Measurements from ENCODE around the gene CDX2.

GRCh38 chr13:27918041-27918917, 50.8 kb downstream of the CDX2 start:
- TF ChIP-seq, protein P1, sequence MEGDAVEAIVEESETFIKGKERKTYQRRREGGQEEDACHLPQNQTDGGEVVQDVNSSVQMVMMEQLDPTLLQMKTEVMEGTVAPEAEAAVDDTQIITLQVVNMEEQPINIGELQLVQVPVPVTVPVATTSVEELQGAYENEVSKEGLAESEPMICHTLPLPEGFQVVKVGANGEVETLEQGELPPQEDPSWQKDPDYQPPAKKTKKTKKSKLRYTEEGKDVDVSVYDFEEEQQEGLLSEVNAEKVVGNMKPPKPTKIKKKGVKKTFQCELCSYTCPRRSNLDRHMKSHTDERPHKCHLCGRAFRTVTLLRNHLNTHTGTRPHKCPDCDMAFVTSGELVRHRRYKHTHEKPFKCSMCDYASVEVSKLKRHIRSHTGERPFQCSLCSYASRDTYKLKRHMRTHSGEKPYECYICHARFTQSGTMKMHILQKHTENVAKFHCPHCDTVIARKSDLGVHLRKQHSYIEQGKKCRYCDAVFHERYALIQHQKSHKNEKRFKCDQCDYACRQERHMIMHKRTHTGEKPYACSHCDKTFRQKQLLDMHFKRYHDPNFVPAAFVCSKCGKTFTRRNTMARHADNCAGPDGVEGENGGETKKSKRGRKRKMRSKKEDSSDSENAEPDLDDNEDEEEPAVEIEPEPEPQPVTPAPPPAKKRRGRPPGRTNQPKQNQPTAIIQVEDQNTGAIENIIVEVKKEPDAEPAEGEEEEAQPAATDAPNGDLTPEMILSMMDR (IDR thresholded peaks at IDR 0.05) = no peak
- no peak for TF ChIP-seq POLR2A (IDR thresholded peaks at IDR 0.05)

Measured in lower leg skin (tissue), 3 donors.